K562 (cell line): ENCODE results near the gene CREB3L1. TPM values are rescaled to one million over a fixed set of nuclear protein-coding genes. Genes with fewer than 3 reads are reported as not detected.

Experiments
- ATAC-seq: fragments of 200-7000 bp; cut with Tn5 transposase; 3 replicates; pipeline ENCODE4 v1.9.1; 2020; ENCODE audit warnings: moderate library complexity
- BruUV-seq: library from RNA; stranded (reverse); fragments of 400-500 nt; replicated peaks from 2 replicates; lab custom pipeline; 2021; lab: Mats Ljungman, UMichigan
- CTCF ChIA-PET: fragments of 300-600 bp; formaldehyde crosslinking; extraction: SDS; loops from one replicate; lab custom pipeline; 2021; ENCODE audit warnings: low intra/inter-chr PET ratio; lab: Yijun Ruan, JAX
- POLR2A ChIA-PET: fragments of 300-600, 350-650 bp; sonication (Branson Sonifier 250); formaldehyde crosslinking; extraction: SDS; loops from one replicate; lab custom pipeline; 2021; ENCODE audit warnings: antibody characterized with exemption, inconsistent platforms; lab: Yijun Ruan, JAX
- DNase-seq, 4 experiments: peaks; one replicate each; pipeline versions ENCODE4 v3.0.0 to v3.0.0-alpha.2; 2011 to 2018; ENCODE audit warnings: low spot score in 3 of 4, mixed read lengths in 3 of 4; ENCODE audit errors: extremely low read depth in 1 of 4
- FAIRE-seq: peaks from 2 replicates; lab custom pipeline; 2011; peaks lifted over from hg19 to GRCh38; lab: Jason Lieb, UNC
- H2AFZ ChIP-seq: 2 replicates; pipeline ENCODE4 v1.6.0; 2011; ENCODE audit warnings: low read depth, low read length, control low read depth, inconsistent platforms
- H3K27ac ChIP-seq: fragments of 200-600 bp; 3 replicates; pipeline ENCODE4 v1.8.0; 2011; ENCODE audit warnings: low read depth, mild to moderate bottlenecking, control low read depth, inconsistent platforms, low read length, moderate library complexity, mixed read lengths; ENCODE audit errors: extremely low read depth
- H3K27me3 ChIP-seq, 2 experiments: fragments of 300-600 bp in 1 of 2; 2 replicates in 1 of 2; 3 replicates in 1 of 2; pipeline versions ENCODE4 v1.6.0 to v1.8.0; 2011; ENCODE audit warnings: inconsistent platforms in 2 of 2, low read length in 2 of 2, mild to moderate bottlenecking in 1 of 2, mixed read lengths in 1 of 2, moderate library complexity in 1 of 2; ENCODE audit not compliant: control insufficient read depth in 2 of 2, insufficient read depth in 2 of 2
- H3K36me3 ChIP-seq: fragments of 300-600 bp; 3 replicates; pipeline ENCODE4 v1.8.0; 2011; ENCODE audit warnings: mild to moderate bottlenecking, low read length, inconsistent platforms; ENCODE audit not compliant: control insufficient read depth, insufficient read depth
- H3K4me1 ChIP-seq, 2 experiments: fragments of 200-600 bp in 1 of 2; replicated peaks in 1 of 2; 2 replicates in 1 of 2; 3 replicates in 1 of 2; pipeline versions ENCODE4 v1.5.1 to v1.8.0; 2011; ENCODE audit warnings: inconsistent platforms in 2 of 2, low read length in 2 of 2, mild to moderate bottlenecking in 1 of 2, mixed read lengths in 1 of 2, moderate library complexity in 1 of 2; ENCODE audit not compliant: control insufficient read depth in 2 of 2, insufficient read depth in 2 of 2
- H3K4me2 ChIP-seq: 2 replicates; pipeline ENCODE4 v1.6.1; 2011; ENCODE audit warnings: low read length, control low read depth, inconsistent platforms, mixed read lengths; ENCODE audit not compliant: insufficient read depth
- H3K4me3 ChIP-seq: fragments of 200-600 bp; sonication (generic), shearing (Covaris generic); 2 replicates; pipeline ENCODE4 v1.5.1; 2016; ENCODE audit warnings: control low read depth, inconsistent platforms
- H3K79me2 ChIP-seq: fragments of 200-600 bp; 3 replicates; pipeline ENCODE4 v1.8.0; 2011; ENCODE audit warnings: low read length, inconsistent platforms; ENCODE audit not compliant: control insufficient read depth, insufficient read depth
- H3K9ac ChIP-seq, 2 experiments: 2 replicates each; pipeline versions ENCODE4 v1.6.0 to v1.6.1; 2011; ENCODE audit warnings: low read depth in 2 of 2, low read length in 2 of 2, control low read depth in 1 of 2, inconsistent platforms in 1 of 2, mild to moderate bottlenecking in 1 of 2, mixed read lengths in 1 of 2; ENCODE audit not compliant: insufficient read depth in 1 of 2
- H3K9me1 ChIP-seq: one replicate; pipeline ENCODE4 v1.6.0; 2011; ENCODE audit warnings: inconsistent platforms, mild to moderate bottlenecking, low read length, moderate library complexity; ENCODE audit not compliant: control insufficient read depth, insufficient read depth
- H3K9me3 ChIP-seq: replicated peaks from 2 replicates; pipeline ENCODE4 v1.5.1; 2011; ENCODE audit warnings: low read depth, low read length, inconsistent platforms; ENCODE audit not compliant: control insufficient read depth, insufficient read depth
- H4K20me1 ChIP-seq: replicated peaks from 2 replicates; pipeline ENCODE4 v1.6.1; 2011; ENCODE audit warnings: low read length, inconsistent platforms, mixed read lengths; ENCODE audit not compliant: control insufficient read depth, insufficient read depth
- ATF3 ChIP-seq, 2 experiments: fragments of 450-650 bp in 1 of 2; sonication (generic) in 1 of 2; formaldehyde crosslinking in 1 of 2; IDR thresholded peaks in 1 of 2; conservative IDR thresholded peaks in 1 of 2; 2 replicates each; pipeline versions ENCODE4 v1.6.1 to v1.8.1; 2016 to 2023; ENCODE audit warnings: mild to moderate bottlenecking in 2 of 2, moderate library complexity in 2 of 2, inconsistent platforms in 1 of 2, missing genetic modification reagents in 1 of 2
- ATF7 ChIP-seq: fragments of 450-650 bp; IDR thresholded peaks from 2 replicates; pipeline ENCODE4 v1.7.1; 2014; ENCODE audit warnings: mild to moderate bottlenecking, moderate library complexity
- BCOR ChIP-seq: fragments of 450-650 bp; IDR thresholded peaks from 2 replicates; pipeline ENCODE4 v1.6.1; 2016
- CEBPG ChIP-seq, 3 experiments: fragments of 200-800 bp in 1 of 3; sonication (Bioruptor generic) in 1 of 3; sonication (generic) in 1 of 3; formaldehyde crosslinking in 1 of 3; IDR thresholded peaks in 2 of 3; conservative IDR thresholded peaks in 1 of 3; 2 replicates each; pipeline versions ENCODE4 v1.6.1 to v1.8.0; 2016 to 2022; ENCODE audit warnings: missing compliant biosample characterization in 2 of 3, missing genetic modification characterization in 2 of 3, mild to moderate bottlenecking in 1 of 3, missing genetic modification reagents in 1 of 3
- FOSL1 ChIP-seq: fragments of 200-800 bp; sonication (Bioruptor generic); conservative IDR thresholded peaks from 2 replicates; pipeline ENCODE4 v1.6.1; 2016; ENCODE audit warnings: missing genetic modification characterization, missing compliant biosample characterization
- HMG20A ChIP-seq: fragments of 450-650 bp; formaldehyde crosslinking; conservative IDR thresholded peaks from 2 replicates; pipeline ENCODE4 v1.4.0; 2020; ENCODE audit warnings: mild to moderate bottlenecking, mixed read lengths
- SREBF2 ChIP-seq: sonication (generic); formaldehyde crosslinking; IDR thresholded peaks from 2 replicates; pipeline ENCODE4 v1.4.0; 2020; ENCODE audit warnings: mild to moderate bottlenecking, missing genetic modification reagents
- WGBS: fragments of 100-300 bp; shearing (Covaris generic); methylation state at CpG from one replicate; pipeline ENCODE4 v1.1.6; 2016; ENCODE audit warnings: low coverage, mixed read lengths; ENCODE audit not compliant: insufficient coverage; ENCODE audit errors: missing lambda C conversion rate; 5-methylcytosine and 5-hydroxymethylcytosine counted together
- in situ Hi-C: fragments of 300-500 bp; cut with MboI; formaldehyde crosslinking; loops from 4 replicates; pipeline ENCODE4 v1.15.0; 2018; ENCODE audit warnings: inconsistent platforms, mixed read lengths
- intact Hi-C: fragments of 100-400 bp; cut with micrococcal nuclease; formaldehyde crosslinking; loops from 2 replicates; pipeline ENCODE4 v1.14.2; 2022
- polyA plus RNA-seq, 8 experiments: library from polyadenylated mRNA; depleted of rRNA in 4 of 8; stranded (reverse) in 5 of 8; unstranded in 3 of 8; fragments of >200 nt; fragmentation: Nextera tagmentation in 2 of 8; fragmentation: Illumina TruSeq in 1 of 8; extraction: Ambion mirVana in 2 of 8; extraction: Trizol in 1 of 8; gene quantifications; 2 replicates each; pipeline versions ENCODE4 v1.2.1 to v1.2.3, GENCODE V29; 2011 to 2014; ENCODE audit warnings: inconsistent platforms in 1 of 8, missing spikeins in 1 of 8
- total RNA-seq, 7 experiments: library from RNA; depleted of rRNA in 6 of 7; stranded (reverse); fragments of >200 nt in 6 of 7; fragmentation: Illumina TruSeq in 2 of 7; extraction: Trizol in 2 of 7; gene quantifications; 2 replicates each; pipeline versions ENCODE4 v1.2.1 to v1.2.3, GENCODE V29; 2011 to 2021; ENCODE audit warnings: low replicate concordance in 1 of 7

The CREB3L1 gene
- total and polyA plus RNA-seq, 9 of the 15 experiments (the other 6 are each of a cell fraction or from before 2014, with no cell fraction given) = 1.2 to 27.6 (median 3.7) TPM

- no peak for ATAC-seq
- POLR2A ChIA-PET = interaction anchor here (0.9 to 1.4 kb wide), 2 partner anchors 8 to 20 kb away, joined by 3 to 4 read pairs; no protein-coding TSS in a partner anchor
- in situ Hi-C loops = no loop called here
- peak; percentile 51 for TF ChIP-seq ATF3 (IDR thresholded peaks at IDR 0.05)
- TF ChIP-seq ATF3 (CRISPR knock-in tag; conservative IDR thresholded peaks at IDR 0.05) = no peak
- no peak for TF ChIP-seq SREBF2 (CRISPR knock-in tag)
- no peak for TF ChIP-seq HMG20A (CRISPR knock-in tag)
- TF ChIP-seq BCOR = 0 out of 2 replicates have a peak, but pooled peaks have one; percentile 2
- TF ChIP-seq ATF7 = no peak
- TF ChIP-seq CEBPG (CRISPR knock-in tag; IDR thresholded peaks at IDR 0.05) = no peak
- peak in 1 of 2 experiments; percentile 51; a peak in 2 of 4 replicates for TF ChIP-seq CEBPG (tag; conservative IDR thresholded peaks at IDR 0.05 in 1 of 2, IDR thresholded peaks at IDR 0.05 in 1 of 2)
- TF ChIP-seq FOSL1 (tag) = peak; percentile 88
- TF ChIP-seq, all 486 proteins: peak for 4
- no peak overlapping the region for H3K27ac ChIP-seq
- no peak overlapping the region for H2AFZ ChIP-seq
- no peak overlapping the region for H3K4me2 ChIP-seq
- WGBS = 51% methylated on average over 8 of the region's 8 CpGs
- no peak overlapping the region for H3K4me3 ChIP-seq
- H4K20me1 ChIP-seq = no peaks in the 10 kb centered on the region
- no peaks in the 10 kb centered on the region for H3K27me3 ChIP-seq
- DNase-seq (no peak), FAIRE-seq (no peak)
- intact Hi-C loops = loop anchor here (5.0 kb wide), 1 partner anchor 177 kb away; the partner anchor contains the start of gene PHF21A
- CTCF ChIA-PET = no interaction called here
- H3K36me3 ChIP-seq = peaks cover 17% of the 10 kb centered on the region; the same call in 2 of the 3 replicates
- H3K4me1 ChIP-seq = peaks cover 24 to 43% of the 10 kb centered on the region in 2 experiments
- no peak overlapping the region for H3K9ac ChIP-seq
- H3K79me2 ChIP-seq = peaks cover 35% of the 10 kb centered on the region
- H3K9me3 ChIP-seq = no peaks in the 10 kb centered on the region
- no peaks in the 10 kb centered on the region for H3K9me1 ChIP-seq
- BruUV-seq = no TSS peak
These were observed 21.4 kb downstream of the CREB3L1 start for GRCh38 chr11:46298699-46299433.
